GM12873 (cell line): ENCODE results near the gene HBZ.
"Not testable (repeated sequence)": the region's sequence is repeated elsewhere in the genome, so short reads cannot be mapped to it uniquely, and the experiment has no call there.

ENCODE experiments used
- TF ChIP-seq, protein P1 (sequence below): IDR thresholded peaks from 2 replicates; pipeline ENCODE4 v1.5.1; 2012; ENCODE audit warnings: low read depth, mild to moderate bottlenecking, moderate library complexity, low read length, control low read depth; ENCODE audit not compliant: insufficient read depth; ENCODE audit errors: missing control alignments

Gene HBZ

DNA sequence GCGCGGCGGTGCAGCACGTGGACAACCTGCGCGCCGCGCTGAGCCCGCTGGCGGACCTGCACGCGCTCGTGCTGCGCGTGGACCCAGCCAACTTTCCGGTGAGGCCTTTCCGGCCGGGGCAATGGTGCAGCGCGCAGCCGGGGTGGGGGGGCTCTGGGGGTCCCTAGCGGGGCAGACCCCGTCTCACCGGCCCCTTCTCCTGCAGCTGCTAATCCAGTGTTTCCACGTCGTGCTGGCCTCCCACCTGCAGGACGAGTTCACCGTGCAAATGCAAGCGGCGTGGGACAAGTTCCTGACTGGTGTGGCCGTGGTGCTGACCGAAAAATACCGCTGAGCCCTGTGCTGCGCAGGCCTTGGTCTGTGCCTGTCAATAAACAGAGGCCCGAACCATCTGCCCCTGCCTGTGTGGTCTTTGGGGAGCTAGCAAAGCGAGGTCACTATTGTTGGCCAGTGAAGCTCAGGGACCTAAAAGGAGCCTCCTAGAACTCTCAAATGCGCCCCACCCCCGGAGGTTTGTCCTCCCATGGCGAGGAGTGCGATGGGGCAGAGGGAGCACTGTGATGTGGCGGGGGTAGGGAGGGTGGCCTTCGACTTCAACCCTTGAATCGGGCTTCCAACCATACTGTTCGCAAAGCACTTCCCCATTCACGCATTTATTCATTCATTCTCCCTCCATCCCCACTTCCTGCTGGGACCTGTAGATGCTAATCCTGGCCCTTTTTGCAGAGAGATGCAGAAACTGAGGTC is 14.1 kb downstream of the HBZ start:
- TF ChIP-seq, protein P1, sequence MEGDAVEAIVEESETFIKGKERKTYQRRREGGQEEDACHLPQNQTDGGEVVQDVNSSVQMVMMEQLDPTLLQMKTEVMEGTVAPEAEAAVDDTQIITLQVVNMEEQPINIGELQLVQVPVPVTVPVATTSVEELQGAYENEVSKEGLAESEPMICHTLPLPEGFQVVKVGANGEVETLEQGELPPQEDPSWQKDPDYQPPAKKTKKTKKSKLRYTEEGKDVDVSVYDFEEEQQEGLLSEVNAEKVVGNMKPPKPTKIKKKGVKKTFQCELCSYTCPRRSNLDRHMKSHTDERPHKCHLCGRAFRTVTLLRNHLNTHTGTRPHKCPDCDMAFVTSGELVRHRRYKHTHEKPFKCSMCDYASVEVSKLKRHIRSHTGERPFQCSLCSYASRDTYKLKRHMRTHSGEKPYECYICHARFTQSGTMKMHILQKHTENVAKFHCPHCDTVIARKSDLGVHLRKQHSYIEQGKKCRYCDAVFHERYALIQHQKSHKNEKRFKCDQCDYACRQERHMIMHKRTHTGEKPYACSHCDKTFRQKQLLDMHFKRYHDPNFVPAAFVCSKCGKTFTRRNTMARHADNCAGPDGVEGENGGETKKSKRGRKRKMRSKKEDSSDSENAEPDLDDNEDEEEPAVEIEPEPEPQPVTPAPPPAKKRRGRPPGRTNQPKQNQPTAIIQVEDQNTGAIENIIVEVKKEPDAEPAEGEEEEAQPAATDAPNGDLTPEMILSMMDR = no peak

DNA sequence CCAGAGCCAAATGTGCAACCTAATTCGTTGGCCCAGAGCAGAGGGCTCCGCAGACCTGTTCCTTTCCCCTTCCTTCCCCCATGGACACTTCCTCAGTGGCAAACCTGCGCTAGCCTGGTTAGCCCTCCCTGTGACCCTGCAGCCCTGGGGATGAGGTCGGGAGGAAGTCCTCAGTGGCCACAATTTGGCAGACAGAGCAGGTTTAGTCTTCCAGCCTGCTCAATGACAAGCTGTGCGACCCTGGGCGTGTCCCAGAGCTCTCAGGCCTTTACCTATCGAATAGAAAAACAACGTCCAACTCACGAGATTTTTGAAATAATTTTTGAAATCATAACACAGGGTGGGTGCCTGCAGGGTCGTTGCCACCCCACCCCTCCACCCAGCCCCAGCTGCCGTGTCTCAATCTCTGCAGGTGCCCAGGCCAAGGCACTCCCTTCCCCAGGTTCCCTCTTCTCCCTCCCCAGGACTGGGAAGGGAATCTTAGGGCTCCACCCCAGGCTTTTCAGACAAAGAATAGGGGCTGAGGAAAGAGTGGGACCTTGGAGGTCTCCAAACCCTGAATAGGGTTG is 14.8 kb downstream of the HBZ start:
- TF ChIP-seq, protein P1 = no peak

DNA sequence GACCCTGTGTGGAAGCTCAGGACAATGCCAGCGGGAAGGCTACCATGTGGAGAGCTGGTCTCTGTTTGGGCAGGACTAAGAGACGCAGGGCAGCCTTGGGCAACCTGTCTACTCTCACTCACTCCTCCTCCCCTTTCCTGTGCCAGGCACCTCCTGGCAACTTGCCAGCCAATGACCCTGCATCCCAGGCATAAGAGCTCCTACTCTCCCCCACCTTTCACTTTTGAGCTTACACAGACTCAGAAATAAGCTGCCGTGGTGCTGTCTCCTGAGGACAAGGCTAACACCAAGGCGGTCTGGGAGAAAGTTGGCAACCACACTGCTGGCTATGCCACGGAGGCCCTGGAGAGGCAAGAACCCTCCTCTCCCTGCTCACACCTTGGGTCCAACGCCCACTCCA is 16.0 kb downstream of the HBZ start:
- TF ChIP-seq, protein P1 = no peak

- TF ChIP-seq, protein P1 = no peak
Observed at GRCh38 chr16:169014-169413, 16.6 kb downstream of the HBZ start.

- TF ChIP-seq, protein P1 = no peak
Observed at GRCh38 chr16:170788-171187, 18.3 kb downstream of the HBZ start.

DNA sequence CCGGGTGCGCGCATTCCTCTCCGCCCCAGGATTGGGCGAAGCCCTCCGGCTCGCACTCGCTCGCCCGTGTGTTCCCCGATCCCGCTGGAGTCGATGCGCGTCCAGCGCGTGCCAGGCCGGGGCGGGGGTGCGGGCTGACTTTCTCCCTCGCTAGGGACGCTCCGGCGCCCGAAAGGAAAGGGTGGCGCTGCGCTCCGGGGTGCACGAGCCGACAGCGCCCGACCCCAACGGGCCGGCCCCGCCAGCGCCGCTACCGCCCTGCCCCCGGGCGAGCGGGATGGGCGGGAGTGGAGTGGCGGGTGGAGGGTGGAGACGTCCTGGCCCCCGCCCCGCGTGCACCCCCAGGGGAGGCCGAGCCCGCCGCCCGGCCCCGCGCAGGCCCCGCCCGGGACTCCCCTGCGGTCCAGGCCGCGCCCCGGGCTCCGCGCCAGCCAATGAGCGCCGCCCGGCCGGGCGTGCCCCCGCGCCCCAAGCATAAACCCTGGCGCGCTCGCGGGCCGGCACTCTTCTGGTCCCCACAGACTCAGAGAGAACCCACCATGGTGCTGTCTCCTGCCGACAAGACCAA is 20.0 kb downstream of the HBZ start, which contains the start of gene HBA2:
Gene HBA2 (plus strand): TSS at position 503 of the 568 bp plus-strand sequence. CDS start 37 bp downstream, at position 540.
- TF ChIP-seq, protein P1 = not testable (repeated sequence)
